H1 (cell line): ENCODE data around the gene TMEM170A. TPM values are rescaled to one million over a fixed set of nuclear protein-coding genes. Genes with fewer than 3 reads are reported as not detected.

Experiments
- CTCF ChIA-PET: fragments of 300-600 bp; sonication (Branson Sonifier 250); formaldehyde crosslinking; loops from one replicate; lab custom pipeline; 2021; ENCODE audit not compliant: partially characterized antibody; lab: Charles Lee
- POLR2A ChIA-PET: fragments of 300-600 bp; sonication (Branson Sonifier 250); formaldehyde crosslinking; loops from one replicate; lab custom pipeline; 2021; ENCODE audit warnings: inconsistent platforms; ENCODE audit not compliant: partially characterized antibody; lab: Charles Lee
- DNase-seq, 2 experiments: peaks; one replicate each; pipeline versions ENCODE4 v3.0.0 to v3.0.0-alpha.2; 2010 to 2022; ENCODE audit warnings: low spot score in 2 of 2, low read depth in 1 of 2, mixed read lengths in 1 of 2
- FAIRE-seq: peaks from 2 replicates; lab custom pipeline; 2011; peaks lifted over from hg19 to GRCh38; lab: Jason Lieb, UNC
- H2AFZ ChIP-seq: 2 replicates; pipeline ENCODE4 v1.8.1; 2012; ENCODE audit warnings: low read length, inconsistent platforms
- H2AK5ac ChIP-seq: 2 replicates; pipeline ENCODE4 v1.6.1; 2013; ENCODE audit warnings: low read depth, low read length
- H2BK120ac ChIP-seq: replicated peaks from 2 replicates; pipeline ENCODE3; 2013; ENCODE audit warnings: low read depth, low read length, inconsistent platforms
- H2BK12ac ChIP-seq: 2 replicates; pipeline ENCODE4 v1.6.1; 2013; ENCODE audit warnings: low read depth, low read length
- H2BK15ac ChIP-seq: 2 replicates; pipeline ENCODE4 v1.6.1; 2013; ENCODE audit warnings: low read length
- H2BK20ac ChIP-seq: 2 replicates; pipeline ENCODE4 v1.6.1; 2013; ENCODE audit warnings: low read length
- H2BK5ac ChIP-seq: 2 replicates; pipeline ENCODE4 v1.6.1; 2013; ENCODE audit warnings: low read depth, low read length
- H3K14ac ChIP-seq: 2 replicates; pipeline ENCODE4 v1.6.1; 2013; ENCODE audit warnings: inconsistent platforms; ENCODE audit not compliant: insufficient read length
- H3K18ac ChIP-seq: 2 replicates; pipeline ENCODE4 v1.6.1; 2013; ENCODE audit warnings: low read length; ENCODE audit errors: extremely low read depth
- H3K23ac ChIP-seq: 2 replicates; pipeline ENCODE4 v1.6.1; 2013; ENCODE audit warnings: inconsistent platforms; ENCODE audit not compliant: insufficient read length
- H3K23me2 ChIP-seq: 2 replicates; pipeline ENCODE4 v1.6.1; 2013; ENCODE audit warnings: low read depth, low read length
- H3K27ac ChIP-seq: 2 replicates; pipeline ENCODE4 v1.6.1; 2011; ENCODE audit warnings: low read depth, low read length, inconsistent platforms
- H3K27me3 ChIP-seq, 4 experiments: replicated peaks in 1 of 4; 1 replicate in 1 of 4; 2 replicates in 3 of 4; pipeline versions ENCODE4 v1.6.1 to v1.8.1; 2011 to 2013; ENCODE audit warnings: low read length in 3 of 4, mild to moderate bottlenecking in 3 of 4, inconsistent platforms in 2 of 4, mixed read lengths in 2 of 4, moderate library complexity in 1 of 4; ENCODE audit not compliant: control insufficient read depth in 3 of 4, insufficient read depth in 3 of 4; ENCODE audit errors: extremely low read depth in 1 of 4
- H3K36me3 ChIP-seq, 4 experiments: 2 replicates each; pipeline versions ENCODE4 v1.6.1 to v1.8.1; 2011 to 2013; ENCODE audit warnings: mild to moderate bottlenecking in 4 of 4, low read length in 3 of 4, moderate library complexity in 2 of 4, control low read depth in 1 of 4, inconsistent platforms in 1 of 4; ENCODE audit not compliant: insufficient read depth in 4 of 4, control insufficient read depth in 2 of 4
- H3K4ac ChIP-seq: replicated peaks from 2 replicates; pipeline ENCODE3; 2013; ENCODE audit warnings: low read length, low read depth, mixed read lengths, inconsistent platforms; ENCODE audit not compliant: insufficient read length
- H3K4me1 ChIP-seq, 4 experiments: replicated peaks in 1 of 4; 1 replicate in 1 of 4; 2 replicates in 3 of 4; pipeline versions ENCODE4 v1.6.1 to v1.8.1; 2011 to 2013; ENCODE audit warnings: low read length in 3 of 4, inconsistent platforms in 2 of 4, mixed read lengths in 1 of 4; ENCODE audit not compliant: insufficient read depth in 4 of 4, control insufficient read depth in 3 of 4
- H3K4me2 ChIP-seq, 2 experiments: 2 replicates each; pipeline versions ENCODE4 v1.6.1 to v1.8.1; 2011 to 2013; ENCODE audit warnings: low read depth in 2 of 2, low read length in 2 of 2, control low read depth in 1 of 2, inconsistent platforms in 1 of 2, mild to moderate bottlenecking in 1 of 2; ENCODE audit not compliant: insufficient read depth in 1 of 2
- H3K4me3 ChIP-seq, 4 experiments: fragments of 200-600, 300-600 bp in 1 of 4; sonication (generic), shearing (Covaris generic), sonication (Bioruptor Twin) in 1 of 4; 2 replicates each; pipeline versions ENCODE4 v1.5.1 to v1.8.1; 2011 to 2016; ENCODE audit warnings: low read length in 4 of 4, low read depth in 3 of 4, control low read depth in 2 of 4, inconsistent platforms in 2 of 4, mild to moderate bottlenecking in 2 of 4, mixed read lengths in 1 of 4, moderate library complexity in 1 of 4; ENCODE audit not compliant: insufficient read depth in 2 of 4; ENCODE audit errors: extremely low read depth in 1 of 4
- H3K56ac ChIP-seq: replicated peaks from 2 replicates; pipeline ENCODE3; 2013; ENCODE audit warnings: low read depth, mild to moderate bottlenecking, mixed read lengths, low read length, inconsistent platforms; ENCODE audit not compliant: insufficient read length
- H3K79me1 ChIP-seq: 2 replicates; pipeline ENCODE4 v1.6.1; 2013; ENCODE audit warnings: low read depth, low read length, control low read depth
- H3K79me2 ChIP-seq, 2 experiments: 2 replicates each; pipeline versions ENCODE4 v1.6.1 to v1.8.1; 2012 to 2013; ENCODE audit warnings: low read length in 2 of 2, mild to moderate bottlenecking in 2 of 2, inconsistent platforms in 1 of 2; ENCODE audit not compliant: insufficient read depth in 2 of 2, control insufficient read depth in 1 of 2
- H3K9ac ChIP-seq, 4 experiments: replicated peaks in 1 of 4; 1 replicate in 1 of 4; 2 replicates in 3 of 4; pipeline versions ENCODE4 v1.6.1 to v1.8.1; 2011 to 2013; ENCODE audit warnings: low read depth in 3 of 4, low read length in 3 of 4, control low read depth in 2 of 4, mild to moderate bottlenecking in 2 of 4, moderate library complexity in 2 of 4, inconsistent platforms in 1 of 4; ENCODE audit errors: extremely low read depth in 1 of 4
- H3K9me3 ChIP-seq, 2 experiments: 2 replicates each; pipeline versions ENCODE4 v1.6.1 to v1.8.1; 2012 to 2013; ENCODE audit warnings: mild to moderate bottlenecking in 2 of 2, moderate library complexity in 2 of 2, control low read depth in 1 of 2, inconsistent platforms in 1 of 2, low read depth in 1 of 2, low read length in 1 of 2, mixed read lengths in 1 of 2; ENCODE audit not compliant: insufficient read depth in 2 of 2
- H4K20me1 ChIP-seq, 2 experiments: replicated peaks in 1 of 2; 2 replicates each; pipeline versions ENCODE3 to v1.8.1; 2011 to 2013; ENCODE audit warnings: inconsistent platforms in 2 of 2, low read length in 2 of 2, mild to moderate bottlenecking in 1 of 2; ENCODE audit not compliant: insufficient read depth in 2 of 2, control insufficient read depth in 1 of 2
- H4K5ac ChIP-seq: 2 replicates; pipeline ENCODE4 v1.6.1; 2013; ENCODE audit warnings: low read length, low read depth, mixed read lengths, inconsistent platforms; ENCODE audit not compliant: insufficient read length
- H4K8ac ChIP-seq: 2 replicates; pipeline ENCODE4 v1.8.0; 2013; ENCODE audit warnings: mild to moderate bottlenecking, moderate library complexity, low read length, inconsistent platforms; ENCODE audit not compliant: insufficient read depth; ENCODE audit errors: extremely low read depth
- H4K91ac ChIP-seq: replicated peaks from 2 replicates; pipeline ENCODE3; 2013; ENCODE audit warnings: low read length, mixed read lengths, inconsistent platforms; ENCODE audit not compliant: insufficient read length
- ASH2L ChIP-seq: fragments of 200-600, 300-600 bp; sonication (generic); IDR thresholded peaks from one replicate; pipeline ENCODE4 v1.7.1; 2017; ENCODE audit warnings: low read length
- BACH1 ChIP-seq: IDR thresholded peaks from 2 replicates; pipeline ENCODE4 v1.6.1; 2012; ENCODE audit warnings: low read length, improper control_type of control experiment
- CBX5 ChIP-seq: fragments of 300-800, 300-1000 bp; sonication (generic); IDR thresholded peaks from 2 replicates; pipeline ENCODE4 v1.7.1; 2016; ENCODE audit warnings: antibody characterized with exemption, low read length, low read depth
- CREB1 ChIP-seq: IDR thresholded peaks from 2 replicates; pipeline ENCODE4 v1.6.1; 2012; ENCODE audit warnings: inconsistent platforms
- FOSL1 ChIP-seq: IDR thresholded peaks from 2 replicates; pipeline ENCODE4 v1.6.1; 2011; ENCODE audit warnings: mild to moderate bottlenecking, low read depth, low read length, moderate library complexity; ENCODE audit not compliant: insufficient read depth
- GTF2F1 ChIP-seq: IDR thresholded peaks from 2 replicates; pipeline ENCODE4 v1.6.1; 2012; ENCODE audit warnings: low read depth, low read length, improper control_type of control experiment, borderline replicate concordance
- NANOG ChIP-seq: IDR thresholded peaks from 2 replicates; pipeline ENCODE4 v1.6.1; 2011; ENCODE audit warnings: low read length, low read depth, mild to moderate bottlenecking, inconsistent platforms; ENCODE audit not compliant: insufficient read depth, poor library complexity, severe bottlenecking
- RNF2 ChIP-seq: fragments of 200-900, 300-1000 bp; sonication (generic); IDR thresholded peaks from 2 replicates; pipeline ENCODE4 v1.7.1; 2016; ENCODE audit warnings: borderline replicate concordance, low read depth, mild to moderate bottlenecking, antibody characterized with exemption, low read length; ENCODE audit not compliant: poor library complexity, severe bottlenecking; ENCODE audit errors: missing control alignments
- RXRA ChIP-seq: IDR thresholded peaks from 2 replicates; pipeline ENCODE4 v1.6.1; 2011; ENCODE audit warnings: low read depth, mild to moderate bottlenecking, low read length, moderate library complexity; ENCODE audit not compliant: insufficient read depth
- SP1 ChIP-seq: IDR thresholded peaks from 2 replicates; pipeline ENCODE4 v1.6.1; 2011; ENCODE audit warnings: low read depth, low read length
- SRF ChIP-seq: IDR thresholded peaks from 2 replicates; pipeline ENCODE4 v1.6.1; 2011; ENCODE audit warnings: mild to moderate bottlenecking, low read depth, low read length, moderate library complexity
- SUZ12 ChIP-seq: fragments of 200-600 bp; sonication (generic); IDR thresholded peaks from 2 replicates; pipeline ENCODE4 v1.6.1; 2012; ENCODE audit warnings: mild to moderate bottlenecking, inconsistent platforms, low read length, moderate library complexity, mixed read lengths
- YY1 ChIP-seq: IDR thresholded peaks from 2 replicates; pipeline ENCODE4 v1.6.1; 2011; ENCODE audit warnings: low read depth, mild to moderate bottlenecking, low read length
- ZNF274 ChIP-seq: IDR thresholded peaks from 2 replicates; pipeline ENCODE4 v1.7.0; 2012; ENCODE audit warnings: low read length, borderline replicate concordance; ENCODE audit errors: extremely low read depth
- polyA plus RNA-seq, 7 experiments: library from polyadenylated mRNA; depleted of rRNA in 3 of 7; stranded (reverse) in 5 of 7; unstranded in 2 of 7; fragments of >200 nt in 5 of 7; fragments of 200-250 nt in 2 of 7; gene quantifications; 1 replicate in 5 of 7; 2 replicates in 1 of 7; 4 replicates in 1 of 7; pipeline versions ENCODE4 v1.2.1 to v1.2.3, GENCODE V29; 2011 to 2013; ENCODE audit warnings: missing spikeins in 2 of 7, mixed read lengths in 2 of 7
- total RNA-seq: library from RNA; stranded (reverse); fragmentation: NEBNext Ultra II Directional; extraction: Animal tissue kit (Norgen Biotek cat#: 25700); gene quantifications from 2 replicates; pipeline ENCODE4 v1.2.1, GENCODE V29; 2021

Gene TMEM170A
- total and polyA plus RNA-seq, 2 of the 8 experiments (the other 6 are each of a cell fraction or from before 2014, with no cell fraction given) = 22.9 to 56.6 TPM

- no peak overlapping the region for H3K23ac ChIP-seq
- no peaks in the 10 kb centered on the region for H4K20me1 ChIP-seq
- no peak for DNase-seq
- H3K27ac ChIP-seq = no peak overlapping the region
- no peak overlapping the region for H3K4ac ChIP-seq
- H3K9ac ChIP-seq = no peak overlapping the region
- H3K23me2 ChIP-seq = no peaks in the 10 kb centered on the region
- H3K27me3 ChIP-seq = no peaks in the 10 kb centered on the region
- H3K4me3 ChIP-seq = no peak overlapping the region
- H2BK15ac ChIP-seq = no peak overlapping the region
- no peak overlapping the region for H3K4me2 ChIP-seq
- no peak overlapping the region for H2BK20ac ChIP-seq
- H3K9me3 ChIP-seq = no peaks in the 10 kb centered on the region
- H2BK12ac ChIP-seq = no peak overlapping the region
- H2AFZ ChIP-seq = no peak overlapping the region
- no peak overlapping the region for H3K18ac ChIP-seq
- H3K36me3 ChIP-seq = peaks cover 0 to 18% (median 5%) of the 10 kb centered on the region in 4 experiments; a peak in 4 of 8 replicates
- TF ChIP-seq SUZ12 (no peak), BACH1 (no peak), FOSL1 (no peak), CBX5 (no peak), YY1 (no peak), CREB1 (no peak), NANOG (no peak), GTF2F1 (no peak), RXRA (no peak), SP1 (no peak), RNF2 (no peak), ASH2L (no peak), ZNF274 (no peak), SRF (no peak)
- TF ChIP-seq, all 59 proteins: peak for 0
- Histone ChIP-seq H3K79me2 (peaks cover 0 to 8% of the 10 kb centered on the region in 2 experiments; a peak in 2 of 4 replicates), H3K56ac (no peak overlapping the region), H2AK5ac (no peak overlapping the region), H3K14ac (no peak overlapping the region), H4K5ac (no peak overlapping the region), H3K4me1 (no peaks in the 10 kb centered on the region), H3K79me1 (no peaks in the 10 kb centered on the region; the same call in 1 of the 2 replicates), H4K91ac (no peak overlapping the region), H2BK5ac (no peak overlapping the region), H4K8ac (no peak overlapping the region), H2BK120ac (no peak overlapping the region)
- FAIRE-seq = no peak
- POLR2A ChIA-PET = interaction anchor here (0.6 to 5.1 kb wide), 2 partner anchors 9 to 12 kb away, joined by 4 to 35 read pairs; partner anchors contain the start of gene CFDP1
- CTCF ChIA-PET = interaction anchor here (1.0 to 1.5 kb wide), 4 partner anchors 10 to 69 kb away, joined by 3 to 4 read pairs (median 3); partner anchors contain the start of genes CFDP1 and TMEM170A
These were observed 18.1 kb downstream of the TMEM170A start for GRCh38 chr16:75446416-75446815.
